Brain pericyte (primary cell): ENCODE data around the gene NFATC1.
A peak's percentile ranks its signal among the peaks of the same experiment; 100 is the strongest.

ENCODE experiments used
- DNase-seq: peaks from one replicate; pipeline ENCODE4 v3.0.0-alpha.2; 2012; ENCODE audit warnings: low read depth, low spot score

NFATC1 gene

GRCh38 chr18:79395761-79396404 is at the start of gene NFATC1:
TSS of gene NFATC1 (plus strand) at chr18:79395930. CDS start at chr18:79396225, 295 bp downstream.
- no peak for DNase-seq

- no peak for DNase-seq
Measured at GRCh38 chr18:79345981-79346380, 49.7 kb upstream of the NFATC1 start.

- DNase-seq, result no peak
Measured at GRCh38 chr18:79348066-79348465, 47.7 kb upstream of the NFATC1 start.

- no peak for DNase-seq
Measured at GRCh38 chr18:79352432-79352831, 43.3 kb upstream of the NFATC1 start.

GRCh38 chr18:79353267-79353666 is 42.5 kb upstream of the NFATC1 start:
- no peak for DNase-seq

GRCh38 chr18:79354350-79354749 is 41.4 kb upstream of the NFATC1 start:
- no peak for DNase-seq

- no peak for DNase-seq
Measured at GRCh38 chr18:79355433-79356335, 40.0 kb upstream of the NFATC1 start.

- no peak for DNase-seq
Measured at GRCh38 chr18:79356435-79356834, 39.3 kb upstream of the NFATC1 start.

GRCh38 chr18:79360933-79361332 is 34.8 kb upstream of the NFATC1 start:
- DNase-seq, result no peak

- no peak for DNase-seq
Measured at GRCh38 chr18:79361766-79362522, 33.8 kb upstream of the NFATC1 start.

GRCh38 chr18:79365701-79366100 is 30.0 kb upstream of the NFATC1 start:
- no peak for DNase-seq

- DNase-seq, result peak; percentile 57
Measured at GRCh38 chr18:79366177-79367094, 29.3 kb upstream of the NFATC1 start.

- no peak for DNase-seq
Measured at GRCh38 chr18:79367480-79367879, 28.2 kb upstream of the NFATC1 start.

- DNase-seq, result peak; percentile 52
Measured at GRCh38 chr18:79367989-79368388, 27.7 kb upstream of the NFATC1 start.

- DNase-seq, result no peak
Measured at GRCh38 chr18:79368681-79369080, 27.0 kb upstream of the NFATC1 start.

- DNase-seq, result no peak
Measured at GRCh38 chr18:79371561-79372121, 24.1 kb upstream of the NFATC1 start.

GRCh38 chr18:79372461-79372860 is 23.3 kb upstream of the NFATC1 start:
- DNase-seq, result no peak

GRCh38 chr18:79372991-79373390 is 22.7 kb upstream of the NFATC1 start:
- no peak for DNase-seq

- DNase-seq, result no peak
Measured at GRCh38 chr18:79373736-79374135, 22.0 kb upstream of the NFATC1 start.

- DNase-seq, result no peak
Measured at GRCh38 chr18:79374408-79375171, 21.1 kb upstream of the NFATC1 start.
